Measurements from ENCODE around the gene TAF7.
A peak's percentile ranks its signal among the peaks of the same experiment; 100 is the strongest.

The TAF7 gene

DNA sequence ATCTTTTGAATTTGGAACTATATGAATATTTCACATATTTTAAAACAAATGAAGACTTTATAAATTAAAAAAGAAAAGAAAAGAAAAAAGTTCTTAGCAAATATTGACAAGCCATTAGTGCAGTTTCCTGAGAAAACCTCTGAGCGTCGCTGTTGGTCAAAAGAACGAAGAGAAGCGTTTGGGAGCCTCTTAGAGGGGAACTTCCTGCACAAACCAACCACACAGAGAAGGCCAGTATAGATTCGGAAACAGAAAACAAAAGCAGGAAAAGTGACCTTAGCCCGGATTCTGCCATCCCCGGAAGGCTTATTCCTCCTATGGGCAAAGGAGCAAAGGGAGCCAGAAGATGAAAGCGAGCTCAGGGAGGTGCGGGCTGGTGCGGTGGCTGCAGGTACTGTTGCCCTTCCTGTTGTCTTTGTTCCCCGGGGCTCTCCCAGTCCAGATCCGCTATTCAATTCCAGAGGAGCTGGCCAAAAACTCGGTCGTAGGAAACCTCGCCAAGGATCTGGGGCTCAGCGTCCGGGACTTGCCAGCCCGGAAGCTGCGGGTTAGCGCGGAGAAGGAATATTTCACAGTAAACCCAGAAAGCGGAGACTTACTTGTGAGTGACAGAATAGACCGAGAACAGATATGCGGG is 39.3 kb upstream of the TAF7 start, which contains the start of gene PCDHGB2:
Gene PCDHGB2 (plus strand): TSS at position 205 of the 637 bp plus-strand sequence. CDS start 142 bp downstream, at position 347.
- TF ChIP-seq CTCF (IDR thresholded peaks at IDR 0.05) = no peak
- Histone ChIP-seq H3K27ac (no peak within 1 kb of the TSS), H3K4me3 (peak within 1 kb of the TSS; percentile 49)
- DNase-seq (ENCODE audit: low spot score) = no peak

GRCh38 chr5:141356950-141357349 is 36.4 kb upstream of the TAF7 start:
- Histone ChIP-seq H3K4me3 (peak overlapping the region; percentile 45), H3K27ac (no peak overlapping the region)
- no peak for TF ChIP-seq CTCF (IDR thresholded peaks at IDR 0.05)
- no peak for DNase-seq (ENCODE audit: low spot score)

- H3K27ac ChIP-seq = no peak overlapping the region
- DNase-seq (ENCODE audit: low spot score) = no peak
- TF ChIP-seq CTCF (IDR thresholded peaks at IDR 0.05) = no peak
- H3K4me3 ChIP-seq = no peak overlapping the region
Observed at GRCh38 chr5:141356133-141356532, 35.5 kb upstream of the TAF7 start.

DNA sequence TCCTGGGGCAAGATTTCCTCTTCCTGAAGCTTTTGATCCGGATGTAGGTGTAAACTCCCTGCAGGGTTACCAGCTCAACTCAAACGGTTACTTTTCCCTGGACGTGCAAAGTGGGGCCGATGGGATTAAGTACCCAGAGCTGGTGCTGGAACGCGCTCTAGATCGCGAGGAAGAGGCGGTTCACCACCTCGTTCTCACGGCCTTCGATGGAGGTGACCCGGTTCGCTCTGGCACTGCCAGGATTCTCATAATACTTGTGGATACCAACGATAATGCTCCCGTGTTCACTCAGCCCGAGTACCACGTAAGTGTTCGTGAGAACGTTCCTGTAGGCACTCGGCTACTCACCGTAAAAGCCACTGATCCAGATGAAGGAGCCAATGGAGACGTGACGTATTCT is 35.1 kb upstream of the TAF7 start:
- no peak for DNase-seq (ENCODE audit: low spot score)
- no peak for TF ChIP-seq CTCF (IDR thresholded peaks at IDR 0.05)
- Histone ChIP-seq H3K27ac (no peak overlapping the region), H3K4me3 (peak overlapping the region; percentile 60)

- H3K27ac ChIP-seq = no peak within 1 kb of the TSS
- H3K4me3 ChIP-seq = peak within 1 kb of the TSS; percentile 60
- no peak for TF ChIP-seq CTCF (IDR thresholded peaks at IDR 0.05)
- no peak for DNase-seq (ENCODE audit: low spot score)
Observed at GRCh38 chr5:141354900-141355469, 34.4 kb upstream of the TAF7 start, which contains the start of gene PCDHGA4. TSS of gene PCDHGA4 (plus strand) at chr5:141355021. CDS start at chr5:141355108, 87 bp downstream.

GRCh38 chr5:141351591-141351990 is 31.0 kb upstream of the TAF7 start:
- DNase-seq (ENCODE audit: low spot score) = no peak
- TF ChIP-seq CTCF (IDR thresholded peaks at IDR 0.05) = no peak
- Histone ChIP-seq H3K27ac (no peak overlapping the region), H3K4me3 (no peak overlapping the region)
